ENCODE measurements around the gene SGK2.
"Not testable (repeated sequence)": the region's sequence is repeated elsewhere in the genome, so short reads cannot be mapped to it uniquely, and the experiment has no call there.

SGK2 gene

GRCh38 chr20:43603124-43603523 lies 44.3 kb downstream of the SGK2 start:
- no peak for DNase-seq (ENCODE audit: low read depth)

- DNase-seq (ENCODE audit: low read depth), result no peak
Observed at GRCh38 chr20:43605715-43606114, 46.9 kb downstream of the SGK2 start.

- not testable (repeated sequence) for DNase-seq (ENCODE audit: low read depth)
Observed at GRCh38 chr20:43607278-43607677, 48.5 kb downstream of the SGK2 start.

GRCh38 chr20:43631598-43631997 lies 72.8 kb downstream of the SGK2 start:
- DNase-seq (ENCODE audit: low read depth), result no peak
